ENCODE results near the gene GLB1L3.
"Not testable (repeated sequence)": the region's sequence is repeated elsewhere in the genome, so short reads cannot be mapped to it uniquely, and the experiment has no call there.

GLB1L3 gene

DNA sequence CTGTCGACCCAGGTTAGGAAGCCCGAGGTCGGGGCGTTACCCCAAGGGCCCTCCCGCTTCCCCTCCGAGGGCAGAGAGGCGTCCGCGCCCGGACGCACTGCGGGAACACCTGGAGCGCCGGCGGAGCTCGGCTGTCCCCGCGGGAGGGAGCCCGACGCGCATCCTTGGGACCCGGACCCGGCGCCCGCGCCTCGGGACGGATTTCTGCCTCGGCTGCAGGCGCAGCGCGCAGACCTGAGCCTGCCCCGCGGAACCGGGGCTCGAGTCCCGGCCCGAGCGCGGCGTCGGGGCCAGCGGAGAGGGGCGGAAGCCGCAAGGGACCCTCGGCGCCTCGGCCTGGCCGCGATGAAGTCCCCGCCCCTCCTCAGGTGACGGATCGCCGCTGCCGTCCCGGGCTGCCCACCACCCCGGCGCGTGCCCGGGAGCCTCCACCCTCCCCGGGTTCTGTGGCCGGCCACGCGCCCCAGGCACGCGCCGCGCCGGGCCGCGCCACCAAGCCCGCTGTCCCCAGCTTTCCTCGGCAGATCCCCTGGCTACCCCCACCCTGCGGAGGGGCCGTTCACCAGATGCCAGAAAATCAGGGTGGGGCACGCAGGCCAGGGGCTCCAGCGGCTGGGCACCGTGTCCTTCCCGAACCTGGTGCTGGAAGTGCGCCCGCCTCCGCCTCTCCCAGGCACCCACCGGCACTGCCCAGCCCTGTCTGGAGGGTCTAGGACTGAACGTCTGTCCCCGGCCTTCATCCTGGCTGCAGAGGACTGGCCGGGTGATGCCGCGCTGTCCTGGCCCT is 410 bp downstream of the GLB1L3 start:
- no peak for DNase-seq

- no peak for DNase-seq
Observed at GRCh38 chr11:134277183-134278001, 1.2 kb downstream of the GLB1L3 start.

DNA sequence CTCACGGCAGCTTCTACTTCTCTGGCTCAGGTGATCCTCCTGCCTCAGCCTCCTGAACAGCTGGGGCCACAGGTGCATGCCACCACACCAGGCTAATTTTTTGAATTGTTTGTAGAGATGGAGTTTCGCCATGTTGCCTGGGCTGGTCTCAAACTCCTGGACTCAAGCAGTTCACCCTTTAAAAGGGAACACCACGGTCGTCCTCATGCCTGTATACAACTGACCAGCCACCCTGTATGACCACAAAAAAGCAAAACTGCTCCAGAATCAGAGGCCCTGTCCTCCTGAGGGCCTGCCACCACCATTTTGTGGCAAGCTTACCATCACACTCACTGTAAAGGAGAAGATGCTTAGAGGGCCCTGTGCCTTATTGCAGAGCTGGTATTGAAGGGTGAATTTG is 2.2 kb downstream of the GLB1L3 start:
- no peak for DNase-seq

- not testable (repeated sequence) for DNase-seq
Observed at GRCh38 chr11:134281635-134282034, 5.5 kb downstream of the GLB1L3 start.

- DNase-seq: no peak
Observed at GRCh38 chr11:134282121-134283045, 6.2 kb downstream of the GLB1L3 start.

- no peak for DNase-seq
Observed at GRCh38 chr11:134283461-134284230, 7.5 kb downstream of the GLB1L3 start.

GRCh38 chr11:134284349-134284748 is 8.2 kb downstream of the GLB1L3 start:
- not testable (repeated sequence) for DNase-seq

- no peak for DNase-seq
Observed at GRCh38 chr11:134287561-134287960, 11.4 kb downstream of the GLB1L3 start.

DNA sequence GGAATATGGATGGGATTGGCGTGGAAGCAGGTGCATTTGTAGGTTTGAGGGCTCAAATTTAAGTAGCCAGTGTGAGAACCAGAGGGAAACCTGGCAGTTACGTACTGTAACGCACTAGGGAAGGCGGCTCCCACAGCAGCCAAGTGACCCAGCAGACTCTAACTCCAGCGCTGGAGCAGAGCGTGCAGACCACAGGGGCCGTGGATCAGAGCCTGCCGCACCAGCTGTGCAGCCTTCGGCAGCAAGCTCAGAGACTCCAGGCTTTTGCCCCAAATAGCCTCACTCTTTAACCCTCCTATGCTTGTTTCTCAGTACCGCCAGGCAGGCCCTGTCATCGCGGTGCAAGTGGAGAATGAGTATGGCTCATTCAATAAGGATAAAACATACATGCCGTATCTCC is 12.3 kb downstream of the GLB1L3 start:
- no peak for DNase-seq

GRCh38 chr11:134289167-134289566 is 13.0 kb downstream of the GLB1L3 start:
- DNase-seq: no peak

DNA sequence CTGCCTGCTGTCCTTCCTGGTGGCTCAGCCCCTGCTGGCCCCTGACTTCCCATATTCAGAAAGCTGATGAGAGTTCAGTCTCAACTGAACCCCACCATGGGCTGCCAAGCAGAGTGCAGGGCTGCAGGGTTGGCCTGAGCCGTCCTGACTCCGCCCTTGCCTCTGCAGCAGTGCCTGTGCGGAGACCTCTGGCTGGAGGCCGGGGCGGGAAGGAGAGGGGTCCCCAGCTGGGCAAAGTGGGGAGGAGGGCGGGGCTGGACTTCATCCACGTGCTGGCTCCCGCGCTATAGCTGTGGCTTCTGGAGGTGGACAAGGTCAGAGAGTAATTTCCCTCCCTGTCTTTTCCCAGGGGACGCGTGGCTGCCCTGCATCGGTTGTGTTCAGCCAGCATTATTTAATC is 13.6 kb downstream of the GLB1L3 start:
- DNase-seq: no peak

GRCh38 chr11:134290646-134291045 is 14.5 kb downstream of the GLB1L3 start:
- DNase-seq: no peak

- DNase-seq: no peak
Observed at GRCh38 chr11:134291196-134291595, 15.0 kb downstream of the GLB1L3 start.

DNA sequence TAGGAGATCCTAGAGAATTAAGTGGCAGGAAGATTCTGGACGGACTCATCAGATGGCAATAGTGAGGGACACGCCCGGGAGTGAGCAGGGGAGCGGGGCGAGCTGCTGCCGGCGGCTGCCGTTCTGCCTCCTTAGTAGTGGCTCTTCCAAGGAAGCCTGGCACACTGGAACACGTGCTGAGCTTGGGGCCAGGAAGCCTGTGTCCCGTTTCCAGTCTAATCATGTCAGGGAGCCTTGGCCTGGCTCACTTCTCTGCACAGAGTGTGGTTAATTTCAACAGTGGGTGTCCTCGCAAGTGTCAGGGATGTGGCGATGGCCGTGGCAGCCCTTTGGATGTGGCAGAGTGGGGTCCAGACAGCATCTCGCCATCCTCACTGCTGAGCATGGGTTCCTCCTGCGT is 16.5 kb downstream of the GLB1L3 start:
- DNase-seq: no peak

GRCh38 chr11:134293119-134294113 is 17.2 kb downstream of the GLB1L3 start:
- DNase-seq: no peak

DNA sequence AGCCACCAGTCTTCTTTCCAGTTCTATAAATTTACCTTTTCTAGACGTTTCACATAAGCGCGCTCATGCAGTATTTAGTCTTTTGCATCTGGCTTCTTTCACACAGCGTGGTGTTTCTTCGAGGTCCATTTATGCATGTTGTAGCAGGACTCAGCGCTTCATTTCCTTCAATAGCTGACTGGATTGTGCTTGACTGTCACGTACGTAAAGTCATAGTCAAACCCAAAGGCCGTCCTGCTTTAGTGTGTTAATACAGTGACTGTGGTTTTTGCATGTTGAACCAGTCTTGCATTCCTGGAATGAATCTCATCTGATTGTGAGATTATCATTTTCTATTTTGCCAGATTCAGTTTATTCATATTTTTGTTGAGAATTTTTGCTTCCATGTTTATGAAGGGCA is 18.5 kb downstream of the GLB1L3 start:
- DNase-seq: no peak

DNA sequence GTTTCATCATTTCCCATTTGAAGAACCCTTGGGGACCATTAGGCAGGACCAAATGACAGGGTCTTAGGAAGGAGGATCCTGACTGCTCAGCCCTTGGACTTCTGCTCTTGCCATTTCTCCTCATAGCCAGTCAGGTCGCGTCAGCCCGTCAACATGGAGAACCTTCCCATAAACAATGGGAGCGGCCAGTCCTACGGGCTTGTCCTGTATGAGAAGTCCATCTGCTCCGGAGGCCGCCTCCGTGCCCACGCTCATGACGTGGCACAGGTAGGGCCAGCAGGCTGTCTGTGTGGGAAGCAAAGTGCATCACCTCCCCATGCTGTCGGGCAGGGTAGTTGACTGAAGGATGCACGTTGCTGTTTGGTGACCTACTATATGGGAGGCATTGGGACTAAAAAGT is 36.0 kb downstream of the GLB1L3 start:
- no peak for DNase-seq

DNA sequence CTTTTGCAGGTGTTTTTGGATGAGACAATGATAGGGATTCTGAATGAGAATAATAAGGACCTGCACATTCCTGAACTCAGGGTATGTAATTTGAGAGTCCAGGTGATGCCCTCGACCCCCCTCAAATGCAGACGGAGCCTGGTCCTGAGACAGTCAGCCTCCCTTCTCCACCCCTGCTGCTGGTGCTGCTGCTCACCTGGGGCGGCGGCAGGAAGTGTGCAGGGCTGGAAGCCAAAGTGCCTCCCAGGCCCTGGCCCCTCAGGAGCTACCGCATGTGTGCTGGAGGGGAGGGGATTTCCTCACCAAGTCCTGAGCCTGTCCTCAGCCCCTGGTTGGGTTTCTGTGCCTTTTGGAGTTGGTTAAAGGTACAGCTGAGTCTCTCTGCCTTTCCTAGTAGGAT is 36.6 kb downstream of the GLB1L3 start:
- no peak for DNase-seq

DNA sequence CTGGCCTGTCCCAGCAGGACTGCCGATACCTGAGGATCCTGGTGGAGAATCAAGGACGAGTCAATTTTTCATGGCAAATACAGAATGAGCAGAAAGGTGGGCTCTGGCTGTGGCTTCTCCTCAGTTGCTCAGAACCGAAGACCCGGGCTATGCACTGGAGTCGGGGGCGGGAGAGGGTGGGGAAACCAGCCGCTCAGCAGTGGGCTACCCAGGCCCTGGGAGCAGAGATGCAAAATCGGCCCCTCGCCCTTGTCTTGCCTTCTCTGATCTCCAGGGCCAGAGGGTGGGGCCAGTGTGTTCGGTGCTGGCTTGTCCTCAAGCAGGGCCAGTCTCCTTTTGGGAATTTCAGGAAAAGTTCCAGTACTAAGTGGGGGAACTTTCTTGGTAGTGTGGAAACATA is 37.2 kb downstream of the GLB1L3 start:
- no peak for DNase-seq

DNA sequence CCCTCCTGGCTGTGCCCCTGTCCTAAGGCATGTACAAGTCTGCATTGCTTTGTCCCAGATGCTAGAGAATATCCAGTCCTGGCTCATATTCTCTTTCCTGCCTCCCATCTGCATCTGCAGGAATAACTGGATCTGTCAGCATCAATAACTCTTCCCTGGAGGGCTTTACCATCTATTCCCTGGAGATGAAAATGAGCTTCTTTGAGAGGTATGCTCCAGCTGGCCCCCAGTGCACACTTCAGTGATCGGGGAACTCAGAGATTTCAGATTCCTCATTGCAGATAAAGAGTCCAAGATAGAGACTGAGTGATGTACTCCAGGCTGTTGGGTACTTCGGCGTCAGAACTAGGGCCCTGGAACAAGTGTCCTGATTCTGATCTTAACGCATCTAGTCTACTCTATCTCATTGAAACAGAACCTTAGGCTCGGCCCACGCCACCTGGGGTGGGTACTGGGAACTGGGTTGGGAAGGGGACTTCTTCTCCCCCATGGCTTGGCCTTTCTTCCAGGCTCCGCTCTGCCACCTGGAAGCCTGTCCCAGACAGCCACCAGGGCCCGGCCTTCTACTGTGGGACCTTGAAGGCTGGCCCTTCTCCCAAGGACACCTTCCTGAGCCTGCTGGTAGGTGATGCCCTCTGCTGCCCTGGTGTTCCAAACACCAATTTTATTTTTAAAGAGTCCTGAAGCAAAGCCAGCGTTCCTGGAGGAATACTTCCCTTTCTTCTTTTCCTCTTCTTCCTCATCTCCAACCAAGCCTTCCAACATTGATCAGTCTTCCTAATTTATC is 37.8 kb downstream of the GLB1L3 start:
- DNase-seq: no peak

Data from T-helper 1 cell (primary cell).